ENCODE measurements around the gene EMP2. TPM values are rescaled to one million over a fixed set of nuclear protein-coding genes. Genes with fewer than 3 reads are reported as not detected.

The EMP2 gene
- total and polyA plus RNA-seq, 2 of the 4 experiments (the other 2 are of a cell fraction), result 13.8 to 18.3 TPM

GRCh38 chr16:10577305-10578202, 2.8 kb downstream of the EMP2 start:
- peak overlapping the region in 1 of 2 experiments; percentile 24; a peak in 1 of 4 replicates for H4K8ac ChIP-seq (ENCODE audit: low read depth in 2 of 2, low read length in 2 of 2)
- no peak for DNase-seq
- no peak overlapping the region for H3K9ac ChIP-seq (ENCODE audit: low read depth, low read length)
- H3K27ac ChIP-seq (ENCODE audit: insufficient read depth, low read length), result no peak overlapping the region
- H3K4me3 ChIP-seq (ENCODE audit: insufficient read depth, low read depth, low read length), result no peak overlapping the region
- 11% methylated on average over 1 of the region's 17 CpGs; no CpG with 5 or more reads in 1 of the 2 experiments for WGBS, 2 experiments (ENCODE audit: extremely low coverage in 2 of 2, insufficient read length in 1 of 2)
- no peak overlapping the region for H3K18ac ChIP-seq (ENCODE audit: low read depth, low read length)
- in situ Hi-C loops (cut with MboI; ENCODE audit: low sequenced_read_pairs) (no loop called here), dilution Hi-C loops (cut with HindIII; ENCODE audit: low sequenced_read_pairs, unreplicated experiment) (no loop called here), intact Hi-C loops (cut with micrococcal nuclease) (no loop called here)
- H4K20me1 ChIP-seq (ENCODE audit: insufficient read depth, low read length), result peaks cover 4% of the 10 kb centered on the region; the same call in 1 of the 2 replicates
- no peaks in the 10 kb centered on the region for H3K36me3 ChIP-seq (ENCODE audit: control insufficient read depth, insufficient read depth, low read length)
- 0 out of 2 replicates have a peak overlapping the region, but pooled peaks have one; percentile 4 for H3K14ac ChIP-seq (replicated peaks; ENCODE audit: low read depth, low read length)
- no peaks in the 10 kb centered on the region for H3K27me3 ChIP-seq (ENCODE audit: control insufficient read depth, insufficient read depth, low read length)
- peaks cover 22% of the 10 kb centered on the region; the same call in 1 of the 2 replicates for H3K9me1 ChIP-seq (ENCODE audit: insufficient read depth, low read length)
- no peak overlapping the region; the same call in 1 of the 2 replicates for H3K4me2 ChIP-seq (ENCODE audit: low read depth, low read length)
- TF ChIP-seq NFE2L2 (IDR thresholded peaks at IDR 0.05; ENCODE audit: low read depth, low read length), result no peak
- no peak overlapping the region for H4K91ac ChIP-seq (ENCODE audit: insufficient read depth, low read depth, low read length)
- peaks cover 20 to 56% of the 10 kb centered on the region in 2 experiments for H3K79me1 ChIP-seq (ENCODE audit: low read depth in 1 of 2, low read length in 2 of 2)
- BruUV-seq (replicated peaks), result no TSS peak
- H2AK5ac ChIP-seq (ENCODE audit: low read depth, low read length), result 0 out of 2 replicates have a peak overlapping the region, but pooled peaks have one; percentile 12
- ChIA-PET CTCF (no interaction called here), POLR2A (ENCODE audit: unreplicated experiment) (no interaction called here)
- no peak for ATAC-seq (ENCODE audit: low read depth)
- peak overlapping the region; percentile 90 for H2AK9ac ChIP-seq (replicated peaks; ENCODE audit: low read depth, low read length, poor library complexity)
- H2BK5ac ChIP-seq (ENCODE audit: low read depth, low read length, poor library complexity, severe bottlenecking), result no peak overlapping the region
- no peaks in the 10 kb centered on the region for H3K9me3 ChIP-seq (ENCODE audit: control insufficient read depth, insufficient read depth, low read length)
- no peak overlapping the region for H3K23ac ChIP-seq (ENCODE audit: low read depth, low read length)
- H2BK120ac ChIP-seq (ENCODE audit: low read depth, low read length), result 0 out of 2 replicates have a peak overlapping the region, but pooled peaks have one; percentile 48
- H2AFZ ChIP-seq (replicated peaks; ENCODE audit: low read length, poor library complexity), result peak overlapping the region; percentile 77
- H2BK15ac ChIP-seq (ENCODE audit: low read depth, low read length), result no peak overlapping the region
- peak overlapping the region; percentile 60 for H3K4ac ChIP-seq (ENCODE audit: low read depth, low read length)
- H3K56ac ChIP-seq (ENCODE audit: extremely low read depth, insufficient read depth, low read length), result no peak overlapping the region
- no peak overlapping the region for H4K5ac ChIP-seq (ENCODE audit: low read depth, low read length)
- H2BK20ac ChIP-seq (ENCODE audit: low read depth, low read length), result no peak overlapping the region
- peaks cover 27% of the 10 kb centered on the region for H3K4me1 ChIP-seq (ENCODE audit: control insufficient read depth, insufficient read depth, low read length)
